ENCODE measurements around the gene PRM2. TPM values are rescaled to one million over a fixed set of nuclear protein-coding genes. Genes with fewer than 3 reads are reported as not detected.

The PRM2 gene
- total RNA-seq, 3 donors from 2014 or later (not counting 1 experiment from before 2014, with no cell fraction given), result not detected

DNA sequence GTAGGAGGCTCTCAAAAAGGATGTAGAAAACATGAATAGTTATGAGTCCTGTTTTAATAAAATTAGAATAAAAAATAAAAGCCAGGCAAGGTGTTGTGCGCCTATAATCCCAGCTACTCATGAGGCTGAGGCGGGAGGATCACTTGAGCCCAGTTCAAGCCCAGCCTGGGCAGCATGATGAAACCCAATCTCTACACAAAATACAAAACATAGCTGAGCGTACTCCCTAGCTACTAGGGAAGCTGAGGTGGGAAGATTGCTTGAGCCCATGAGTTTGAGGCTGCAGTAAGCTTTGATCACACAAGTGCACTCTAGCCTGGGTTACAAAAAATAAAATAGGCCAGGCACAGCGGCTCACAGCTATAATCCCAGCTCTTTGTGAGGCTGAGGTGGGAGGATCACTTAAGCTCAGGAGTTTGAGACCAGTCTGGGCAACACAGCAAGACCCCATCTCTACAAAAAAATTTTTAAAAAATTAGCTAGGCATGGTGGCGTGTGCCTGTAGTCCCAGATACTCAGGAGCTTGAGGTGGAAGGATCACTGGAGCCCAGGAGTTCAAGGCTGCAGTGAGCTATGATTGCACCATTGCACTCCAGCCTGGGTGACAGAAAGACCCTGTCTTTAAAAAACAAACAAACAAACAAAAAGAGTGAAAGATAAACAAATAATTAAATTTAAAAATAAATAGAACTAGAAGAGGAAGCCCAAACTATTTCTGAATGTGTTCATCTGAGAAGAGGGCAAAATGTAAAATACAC is 22.0 kb upstream of the PRM2 start:
- ATAC-seq (no peak), DNase-seq (no peak)
- peaks cover 17% of the 10 kb centered on the region for H3K27me3 ChIP-seq (ENCODE audit: control insufficient read depth, insufficient read depth, low read length)
- no peak overlapping the region for H3K4me3 ChIP-seq (ENCODE audit: low read length)
- H3K27ac ChIP-seq (ENCODE audit: low read length), result no peak overlapping the region
- Mint-ChIP-seq H3K9me3 (no peaks in the 10 kb centered on the region), H3K4me1 (peaks cover 12 to 13% of the 10 kb centered on the region in 2 donors), H3K4me3 (peak overlapping the region; percentile 50), H3K27ac (no peak overlapping the region), H3K27me3 (ENCODE audit: low read depth in 2 of 2) (peaks cover 32 to 45% of the 10 kb centered on the region in 2 donors), H3K36me3 (no peaks in the 10 kb centered on the region)
- WGBS (ENCODE audit: insufficient coverage), result 93% methylated on average over 5 of the region's 5 CpGs
- peaks cover 28% of the 10 kb centered on the region for H3K4me1 ChIP-seq (ENCODE audit: control insufficient read depth, insufficient read depth, low read length)
- TF ChIP-seq, protein P1, sequence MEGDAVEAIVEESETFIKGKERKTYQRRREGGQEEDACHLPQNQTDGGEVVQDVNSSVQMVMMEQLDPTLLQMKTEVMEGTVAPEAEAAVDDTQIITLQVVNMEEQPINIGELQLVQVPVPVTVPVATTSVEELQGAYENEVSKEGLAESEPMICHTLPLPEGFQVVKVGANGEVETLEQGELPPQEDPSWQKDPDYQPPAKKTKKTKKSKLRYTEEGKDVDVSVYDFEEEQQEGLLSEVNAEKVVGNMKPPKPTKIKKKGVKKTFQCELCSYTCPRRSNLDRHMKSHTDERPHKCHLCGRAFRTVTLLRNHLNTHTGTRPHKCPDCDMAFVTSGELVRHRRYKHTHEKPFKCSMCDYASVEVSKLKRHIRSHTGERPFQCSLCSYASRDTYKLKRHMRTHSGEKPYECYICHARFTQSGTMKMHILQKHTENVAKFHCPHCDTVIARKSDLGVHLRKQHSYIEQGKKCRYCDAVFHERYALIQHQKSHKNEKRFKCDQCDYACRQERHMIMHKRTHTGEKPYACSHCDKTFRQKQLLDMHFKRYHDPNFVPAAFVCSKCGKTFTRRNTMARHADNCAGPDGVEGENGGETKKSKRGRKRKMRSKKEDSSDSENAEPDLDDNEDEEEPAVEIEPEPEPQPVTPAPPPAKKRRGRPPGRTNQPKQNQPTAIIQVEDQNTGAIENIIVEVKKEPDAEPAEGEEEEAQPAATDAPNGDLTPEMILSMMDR (IDR thresholded peaks at IDR 0.05), result no peak
- no peaks in the 10 kb centered on the region for H3K36me3 ChIP-seq (ENCODE audit: control insufficient read depth, insufficient read depth, low read length)
- intact Hi-C loops (cut with micrococcal nuclease), result loop anchor here (5.0 kb wide), 1 partner anchor 54 kb away; no protein-coding TSS in a partner anchor
- H3K9me3 ChIP-seq (ENCODE audit: control insufficient read depth, insufficient read depth, low read length), result no peaks in the 10 kb centered on the region

DNA sequence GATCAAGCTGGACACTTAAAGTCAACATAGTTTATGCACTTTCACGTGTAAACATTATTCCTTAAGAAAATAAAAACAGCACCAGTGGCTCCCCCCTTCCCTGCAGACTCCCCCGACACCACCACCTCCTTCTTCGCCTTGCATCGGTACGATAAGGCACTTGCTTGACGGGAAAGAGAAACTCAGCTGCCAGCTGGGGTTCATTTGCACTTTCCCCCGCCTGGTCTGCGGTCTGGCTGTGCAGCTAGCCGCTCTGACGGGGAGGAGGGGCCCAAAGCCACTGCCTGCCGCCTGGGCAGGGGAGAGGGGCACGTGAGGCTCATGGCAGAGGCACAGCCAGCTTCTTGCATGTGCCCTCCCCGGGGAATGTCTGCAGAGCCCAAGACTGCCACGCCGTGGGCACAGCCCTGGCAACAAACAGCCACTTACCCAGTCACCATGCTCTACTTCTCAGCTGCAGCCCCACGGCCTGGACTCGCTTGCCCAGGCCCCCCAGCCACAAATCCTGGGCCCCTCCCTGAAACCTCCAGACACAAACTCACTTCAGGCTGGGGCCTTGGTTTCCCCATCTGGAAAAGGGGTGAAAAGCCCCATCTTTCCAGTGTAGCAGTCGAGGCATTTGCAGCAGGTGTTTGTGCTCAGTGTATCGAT is 21.3 kb upstream of the PRM2 start:
- WGBS (ENCODE audit: insufficient coverage), result 3% methylated on average over 19 of the region's 19 CpGs
- Histone ChIP-seq H3K36me3 (ENCODE audit: control insufficient read depth, insufficient read depth, low read length) (no peaks in the 10 kb centered on the region), H3K27me3 (ENCODE audit: control insufficient read depth, insufficient read depth, low read length) (peaks cover 21% of the 10 kb centered on the region), H3K4me1 (ENCODE audit: control insufficient read depth, insufficient read depth, low read length) (peaks cover 28% of the 10 kb centered on the region), H3K4me3 (ENCODE audit: low read length) (no peak overlapping the region), H3K27ac (ENCODE audit: low read length) (no peak overlapping the region), H3K9me3 (ENCODE audit: control insufficient read depth, insufficient read depth, low read length) (no peaks in the 10 kb centered on the region)
- intact Hi-C loops (cut with micrococcal nuclease), result loop anchor here (5.0 kb wide), 1 partner anchor 55 kb away; no protein-coding TSS in a partner anchor
- peak overlapping the region in 1 of 2 donors; percentile 18 for H3K27ac Mint-ChIP-seq
- peak overlapping the region; percentile 57 for H3K4me3 Mint-ChIP-seq
- peaks cover 12 to 13% of the 10 kb centered on the region in 2 donors for H3K4me1 Mint-ChIP-seq
- ATAC-seq (peak; percentile 86 to 98 (median 92)), DNase-seq (peak; percentile 63 to 79)
- no peaks in the 10 kb centered on the region for H3K9me3 Mint-ChIP-seq
- TF ChIP-seq, protein P1 (IDR thresholded peaks at IDR 0.05), result no peak
- no peaks in the 10 kb centered on the region for H3K36me3 Mint-ChIP-seq
- peaks cover 33 to 48% of the 10 kb centered on the region in 2 donors for H3K27me3 Mint-ChIP-seq (ENCODE audit: low read depth in 2 of 2)

DNA sequence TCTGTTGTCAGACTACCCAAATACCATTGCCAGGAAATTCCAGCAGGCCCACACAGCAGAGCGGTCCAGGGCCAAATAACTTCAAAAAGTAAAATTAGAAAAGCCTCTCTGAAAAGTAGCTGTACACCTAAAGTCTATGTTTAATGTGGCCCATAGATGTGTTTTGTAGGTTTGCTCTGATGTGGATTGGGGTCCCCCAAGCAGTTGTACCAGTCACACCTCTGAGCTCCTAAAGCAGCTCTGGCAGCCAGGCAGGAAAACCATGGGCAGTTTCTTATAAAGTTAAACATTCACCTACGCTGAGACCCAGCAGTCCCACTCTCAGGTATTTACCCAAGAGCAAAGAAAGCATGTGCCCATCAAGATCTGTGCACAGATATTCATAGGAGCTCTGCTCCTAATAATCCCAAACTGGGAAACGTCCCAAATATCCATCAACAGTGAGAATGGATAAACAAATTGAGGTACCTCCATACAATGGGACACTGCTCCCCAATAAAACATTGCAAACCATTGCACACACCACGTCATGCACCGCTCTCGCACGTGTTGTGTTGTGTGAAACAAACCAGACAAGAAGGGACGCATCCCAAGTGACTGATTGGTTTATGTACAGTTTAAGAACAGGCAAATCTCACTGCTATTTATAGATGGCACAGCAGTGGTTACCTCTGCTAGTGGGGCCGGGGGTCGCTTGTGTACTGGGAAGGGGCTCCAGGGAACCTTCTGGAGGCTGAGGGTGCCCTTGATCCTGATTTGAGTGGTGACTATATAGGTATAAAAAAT is 20.6 kb upstream of the PRM2 start:
- peak in 1 of 2 donors; percentile 23 for DNase-seq
- TF ChIP-seq, protein P1 (IDR thresholded peaks at IDR 0.05), result no peak
- no peaks in the 10 kb centered on the region for H3K36me3 ChIP-seq (ENCODE audit: control insufficient read depth, insufficient read depth, low read length)
- H3K4me1 ChIP-seq (ENCODE audit: control insufficient read depth, insufficient read depth, low read length), result peaks cover 28% of the 10 kb centered on the region
- ATAC-seq, result peak; percentile 3 to 12 (median 4)
- peaks cover 21% of the 10 kb centered on the region for H3K27me3 ChIP-seq (ENCODE audit: control insufficient read depth, insufficient read depth, low read length)
- Mint-ChIP-seq H3K4me3 (peak overlapping the region; percentile 57), H3K4me1 (peaks cover 12 to 13% of the 10 kb centered on the region in 2 donors), H3K9me3 (no peaks in the 10 kb centered on the region), H3K27ac (peak overlapping the region in 1 of 2 donors; percentile 18), H3K36me3 (no peaks in the 10 kb centered on the region), H3K27me3 (ENCODE audit: low read depth in 2 of 2) (peaks cover 35 to 49% of the 10 kb centered on the region in 2 donors)
- intact Hi-C loops (cut with micrococcal nuclease), result loop anchor here (5.0 kb wide), 1 partner anchor 55 kb away; no protein-coding TSS in a partner anchor
- no peak overlapping the region for H3K4me3 ChIP-seq (ENCODE audit: low read length)
- no peak overlapping the region for H3K27ac ChIP-seq (ENCODE audit: low read length)
- 52% methylated on average over 8 of the region's 10 CpGs for WGBS (ENCODE audit: insufficient coverage)
- H3K9me3 ChIP-seq (ENCODE audit: control insufficient read depth, insufficient read depth, low read length), result no peaks in the 10 kb centered on the region

All from natural killer cell (primary cell).